HG02798 (cell line): ENCODE data around the gene AMER2.
A peak's percentile ranks its signal among the peaks of the same experiment; 100 is the strongest.
"Not testable (repeated sequence)": the region's sequence is repeated elsewhere in the genome, so short reads cannot be mapped to it uniquely, and the experiment has no call there.

Experiments
- ATAC-seq: cut with Tn5 transposase; IDR thresholded peaks from one replicate; pipeline ENCODE4 v1.9.1; 2021; ENCODE audit warnings: mild to moderate bottlenecking; ENCODE audit not compliant: unreplicated experiment, poor library complexity

Gene AMER2

DNA sequence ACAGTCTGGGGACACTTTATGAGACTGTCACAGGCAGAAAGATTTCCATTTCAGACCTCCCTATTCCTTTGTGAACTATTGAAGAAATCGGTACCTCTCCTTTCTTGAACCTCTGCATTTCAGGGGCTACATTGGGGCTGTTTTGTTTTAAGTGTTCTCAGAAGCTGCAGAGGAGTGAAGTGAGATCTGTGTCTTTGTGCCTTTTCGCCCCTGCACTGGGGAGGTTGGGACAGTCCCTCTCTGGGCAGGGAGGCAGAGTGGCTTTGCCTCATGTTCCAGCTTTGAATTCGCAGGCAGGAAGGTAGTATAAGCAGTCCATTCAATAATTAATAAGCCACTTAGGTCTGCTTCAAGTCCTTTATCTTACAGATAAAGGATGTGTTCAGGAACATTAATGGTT is 9.5 kb upstream of the AMER2 start:
- ATAC-seq, result peak; percentile 32

DNA sequence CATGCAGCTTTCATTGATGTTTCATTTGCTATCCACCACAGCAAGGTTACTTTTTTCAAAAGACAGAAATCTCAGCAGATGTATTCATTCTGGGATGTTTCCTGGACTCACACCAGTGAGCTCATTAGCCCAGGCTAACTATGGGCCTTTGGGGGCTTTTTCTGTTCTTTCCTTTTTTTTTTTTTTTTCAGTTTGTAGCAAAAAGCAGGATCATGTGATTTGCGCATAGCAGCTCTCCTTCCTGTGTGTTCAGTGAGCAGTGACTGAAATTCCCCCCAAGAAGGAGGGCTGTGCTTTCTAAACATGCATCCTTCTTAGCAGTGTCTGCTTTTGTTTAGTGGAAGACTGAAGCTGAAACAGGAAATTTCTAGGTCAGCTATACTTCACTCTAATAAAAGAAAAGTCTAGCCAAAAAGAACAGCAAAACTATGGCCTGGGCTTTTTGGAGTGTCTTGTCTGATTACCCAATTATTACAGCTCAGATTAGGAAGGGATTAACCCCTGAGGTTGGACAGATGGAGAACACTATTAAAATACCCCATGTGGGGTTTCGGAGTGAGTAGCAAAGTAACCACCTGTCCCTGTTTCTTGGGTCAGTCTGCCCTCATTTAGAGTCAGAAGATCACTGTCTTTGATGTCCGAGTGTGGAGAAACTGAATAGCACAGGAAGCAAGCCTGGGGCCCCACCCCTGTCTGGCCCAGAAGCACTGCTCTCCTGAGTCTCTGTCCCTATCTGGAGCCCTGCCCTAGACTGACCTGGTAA is 8.9 kb upstream of the AMER2 start:
- ATAC-seq, result peak; percentile 76

DNA sequence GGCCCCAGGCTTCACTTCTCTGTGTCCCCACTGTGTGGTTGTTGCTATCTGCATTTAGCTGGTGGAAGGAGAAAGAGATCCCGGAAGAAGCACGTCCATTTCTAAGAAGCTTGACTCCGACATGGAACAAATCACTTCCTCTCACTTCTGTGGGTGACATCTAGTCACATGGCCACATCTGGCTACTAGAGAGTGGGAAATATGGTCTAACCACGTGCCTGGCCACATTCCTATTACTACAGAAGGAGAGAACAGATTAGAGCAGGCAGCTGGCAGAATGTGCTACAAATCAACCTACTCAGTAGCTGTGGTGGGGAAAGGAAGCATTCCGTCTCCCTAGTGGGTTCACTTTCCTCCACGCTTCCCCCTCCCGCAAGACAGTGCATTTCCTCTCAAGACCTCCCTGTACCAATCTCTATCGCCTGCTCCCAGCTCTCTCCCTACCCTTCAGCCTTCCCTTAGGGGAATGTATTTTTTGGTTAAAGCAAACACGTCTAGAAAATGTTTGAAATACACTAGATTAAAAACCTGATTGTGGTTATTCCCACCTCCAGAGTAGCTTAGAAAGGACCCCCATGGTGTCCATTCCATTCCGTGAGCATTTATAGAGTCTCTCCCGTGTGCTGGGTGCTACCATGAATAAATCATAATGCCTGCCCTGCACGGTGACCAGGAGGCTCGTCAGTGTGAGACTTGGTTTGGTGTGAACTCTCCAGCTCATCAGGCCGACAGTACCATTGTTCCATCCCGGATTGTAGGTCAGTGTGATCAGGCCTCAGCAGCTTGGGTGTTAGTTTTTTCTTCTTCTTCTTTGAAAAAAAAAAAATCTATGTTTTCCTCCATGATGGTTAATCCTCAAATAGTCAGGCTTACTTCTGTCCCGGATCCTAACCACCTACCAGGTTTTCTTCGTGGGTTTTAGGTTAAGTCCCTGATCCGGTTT is 8.0 kb upstream of the AMER2 start:
- peak; percentile 0 for ATAC-seq

DNA sequence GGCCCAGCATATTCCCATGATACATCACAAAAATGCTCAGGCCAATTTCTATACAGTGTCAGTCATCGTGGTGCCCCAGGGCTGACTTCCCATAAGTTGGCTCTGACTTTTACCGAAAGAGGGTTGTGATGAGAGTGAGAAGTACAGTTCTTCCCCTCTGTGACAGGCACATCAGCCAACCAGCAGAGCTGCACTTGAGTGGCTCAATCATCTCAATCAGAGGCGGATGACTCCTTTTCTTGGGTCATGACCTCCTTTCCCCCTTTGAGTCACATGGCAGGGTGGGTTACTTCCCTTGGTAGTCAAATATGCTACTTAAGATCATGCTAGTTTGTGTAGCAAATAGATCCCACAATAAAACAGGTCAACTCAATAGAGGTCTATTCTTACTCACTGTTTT is 6.9 kb upstream of the AMER2 start:
- ATAC-seq, result no peak

DNA sequence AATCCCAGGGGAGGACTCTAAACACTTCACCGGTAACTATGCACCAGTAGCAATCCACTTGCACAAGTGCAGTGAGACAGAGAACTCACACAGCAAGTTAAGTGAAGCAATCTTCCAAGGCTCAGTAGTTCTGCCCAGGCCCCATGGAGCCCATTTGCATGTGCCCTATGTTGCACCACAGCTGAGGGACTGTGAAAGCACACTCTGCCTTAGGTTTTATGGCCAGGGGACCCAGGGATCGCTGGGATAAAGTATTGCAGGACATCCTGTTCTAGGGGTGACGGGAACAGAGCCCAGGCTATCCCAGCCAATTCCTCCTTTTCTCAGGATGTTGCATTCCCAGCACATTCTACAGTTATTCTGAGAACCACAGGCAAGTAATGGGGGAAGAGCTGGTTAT is 6.0 kb upstream of the AMER2 start:
- ATAC-seq, result no peak

DNA sequence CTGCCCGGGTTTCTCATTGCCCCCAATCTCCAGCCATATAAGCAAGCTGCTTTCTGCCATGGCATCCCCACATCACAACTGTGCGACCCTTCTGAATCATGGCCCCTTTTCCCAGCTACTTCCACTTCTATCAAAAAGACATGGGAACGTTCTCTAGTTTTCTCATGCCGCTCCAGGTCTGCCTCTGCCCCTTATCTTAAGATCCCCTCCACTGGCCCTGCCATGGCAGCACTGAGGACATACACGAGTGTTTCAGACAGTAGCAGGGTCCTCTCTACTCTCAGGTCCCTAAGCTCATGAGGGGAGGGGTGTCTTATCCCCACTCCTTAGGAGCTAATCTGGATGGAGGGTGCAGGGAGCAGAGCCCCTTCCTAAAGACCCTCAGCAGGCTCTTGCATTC is 5.5 kb upstream of the AMER2 start:
- ATAC-seq, result no peak

DNA sequence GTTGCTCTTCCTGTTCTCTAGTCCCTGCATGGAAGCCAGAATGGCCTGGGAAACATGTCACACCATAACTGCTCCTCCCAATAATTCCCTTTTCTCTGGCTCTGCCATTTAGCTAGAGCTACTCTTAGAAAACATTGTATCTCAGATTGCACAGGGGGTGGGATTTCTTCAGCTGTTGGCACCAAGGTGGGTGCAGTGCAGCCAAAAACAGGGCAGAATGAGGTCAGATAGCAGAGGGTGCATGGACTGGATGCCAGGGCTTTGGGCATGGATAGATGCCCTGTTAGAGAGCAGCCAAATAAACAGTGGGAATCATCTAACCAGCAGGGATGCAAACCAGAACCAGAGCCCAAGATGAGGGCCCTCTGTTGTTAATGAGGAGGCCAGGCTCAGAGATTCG is 4.9 kb upstream of the AMER2 start:
- no peak for ATAC-seq

DNA sequence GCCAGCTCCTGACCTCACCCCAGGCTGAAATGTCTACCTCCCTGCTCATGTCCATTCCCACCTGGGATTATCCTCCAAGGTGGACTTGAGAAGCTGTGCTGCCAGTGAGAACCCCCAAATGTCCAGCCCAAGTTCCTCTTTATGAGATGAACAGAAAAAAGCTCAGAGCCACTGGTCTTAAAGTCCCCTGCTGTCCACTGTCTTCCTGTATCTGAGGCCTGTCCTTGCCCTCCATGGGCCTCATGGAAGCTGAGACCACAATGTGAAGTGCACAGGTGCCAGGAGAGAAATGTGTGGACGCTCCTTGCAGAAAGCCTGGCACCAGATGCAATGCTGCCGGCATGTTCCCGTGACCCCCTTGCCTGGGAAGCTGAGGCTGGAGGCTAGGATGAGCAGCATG is 3.3 kb upstream of the AMER2 start:
- ATAC-seq, result no peak

DNA sequence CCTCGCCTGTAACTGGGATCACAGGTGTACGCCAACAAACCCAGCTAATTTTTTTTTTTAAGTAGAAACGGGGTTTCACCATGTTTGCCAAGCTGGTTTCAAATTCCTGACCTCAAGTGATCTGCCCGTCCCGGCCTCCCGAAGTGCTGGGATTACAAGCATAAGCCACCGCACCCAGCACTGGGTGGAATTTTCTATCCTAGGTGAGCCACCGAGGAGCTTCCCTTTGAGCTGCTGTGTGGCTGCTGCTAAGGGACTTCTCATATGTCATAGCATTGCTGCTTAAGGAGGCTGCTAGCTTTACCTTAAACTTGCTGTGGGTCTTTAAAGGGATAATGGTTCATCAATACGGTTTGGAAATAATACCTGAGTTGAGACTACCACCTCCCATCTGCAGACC is 2.9 kb upstream of the AMER2 start:
- ATAC-seq, result no peak

DNA sequence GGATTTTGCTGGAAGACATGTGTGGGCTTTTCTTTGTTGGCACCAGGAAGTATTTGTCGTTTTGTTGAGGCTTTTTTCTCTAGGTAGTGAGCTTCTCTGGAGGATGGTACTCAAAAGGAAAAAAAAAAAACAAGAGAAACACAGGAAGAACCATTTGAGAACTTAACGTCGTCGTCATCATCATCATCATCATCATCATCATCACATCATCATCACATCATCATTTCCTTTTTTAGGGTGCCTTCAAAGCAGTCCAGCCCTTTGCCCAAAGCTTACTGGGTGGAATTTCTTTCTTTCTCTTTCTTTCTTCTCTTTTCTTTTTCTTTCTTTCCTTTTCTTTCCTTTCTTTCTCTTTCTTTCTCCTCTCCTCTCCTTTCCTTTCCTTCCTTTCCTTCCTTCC is 2.2 kb upstream of the AMER2 start:
- no peak for ATAC-seq

DNA sequence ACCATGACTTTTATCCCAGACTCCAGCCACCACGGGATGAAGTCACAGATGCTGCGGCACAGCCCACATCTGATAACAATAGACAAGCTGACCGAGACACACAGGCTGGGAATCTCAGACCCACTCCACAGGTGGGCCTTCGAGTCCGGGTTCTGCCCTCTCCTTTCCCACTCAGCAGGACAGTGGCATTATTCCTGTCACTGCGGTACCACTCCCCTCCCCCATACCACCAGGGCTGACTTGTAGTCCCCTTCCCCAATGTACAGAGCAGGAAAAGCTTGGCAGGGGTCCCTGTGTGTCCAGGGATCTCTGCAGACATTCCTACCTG is 179 bp upstream of the AMER2 start:
- no peak for ATAC-seq

DNA sequence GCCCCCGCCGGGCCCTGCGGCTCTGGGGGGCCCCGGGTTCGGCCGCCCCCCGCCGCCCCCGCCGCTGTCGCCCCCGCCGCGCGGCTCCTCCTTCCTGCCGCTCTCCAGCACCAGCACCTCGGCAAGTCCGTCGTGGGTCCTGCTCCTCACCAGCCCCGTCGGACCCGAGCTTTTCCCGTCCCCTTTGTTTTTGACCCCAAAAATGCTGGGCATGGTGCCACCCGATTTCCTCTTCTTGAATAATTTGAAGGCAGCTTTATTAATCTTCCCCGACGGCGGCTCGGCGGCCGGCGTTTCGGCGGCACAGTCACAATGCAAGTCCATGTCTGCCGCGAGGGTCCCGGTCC is 945 bp downstream of the AMER2 start:
- no peak for ATAC-seq

DNA sequence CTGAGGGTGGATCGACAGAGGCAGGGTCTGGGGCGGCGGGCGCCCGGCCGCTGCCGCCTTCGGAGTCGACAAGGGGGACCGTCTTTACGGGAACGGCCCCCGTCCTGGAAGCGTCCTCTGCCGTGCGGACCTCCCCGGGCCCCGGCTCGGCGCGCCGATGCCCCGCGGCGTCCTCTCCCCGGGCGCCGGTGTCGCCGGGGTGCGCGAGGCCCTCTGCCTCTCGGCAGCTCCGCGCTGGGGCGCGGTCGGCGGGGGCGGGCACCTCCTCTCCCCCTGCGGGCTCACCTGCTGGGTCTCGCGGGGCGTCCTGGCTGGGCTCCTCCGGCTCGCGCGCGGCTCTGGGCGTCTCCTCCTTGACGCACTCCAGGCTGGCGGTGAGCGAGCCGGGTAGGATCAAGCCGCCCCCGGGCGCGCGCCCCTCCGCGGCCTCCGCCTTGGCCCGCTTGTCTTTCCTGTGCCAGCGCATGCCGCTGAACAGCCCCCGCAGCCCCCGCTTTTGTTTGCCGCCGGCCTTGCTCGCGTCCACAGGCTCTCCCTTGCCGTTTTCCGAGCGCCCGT is 1.5 kb downstream of the AMER2 start:
- no peak for ATAC-seq

DNA sequence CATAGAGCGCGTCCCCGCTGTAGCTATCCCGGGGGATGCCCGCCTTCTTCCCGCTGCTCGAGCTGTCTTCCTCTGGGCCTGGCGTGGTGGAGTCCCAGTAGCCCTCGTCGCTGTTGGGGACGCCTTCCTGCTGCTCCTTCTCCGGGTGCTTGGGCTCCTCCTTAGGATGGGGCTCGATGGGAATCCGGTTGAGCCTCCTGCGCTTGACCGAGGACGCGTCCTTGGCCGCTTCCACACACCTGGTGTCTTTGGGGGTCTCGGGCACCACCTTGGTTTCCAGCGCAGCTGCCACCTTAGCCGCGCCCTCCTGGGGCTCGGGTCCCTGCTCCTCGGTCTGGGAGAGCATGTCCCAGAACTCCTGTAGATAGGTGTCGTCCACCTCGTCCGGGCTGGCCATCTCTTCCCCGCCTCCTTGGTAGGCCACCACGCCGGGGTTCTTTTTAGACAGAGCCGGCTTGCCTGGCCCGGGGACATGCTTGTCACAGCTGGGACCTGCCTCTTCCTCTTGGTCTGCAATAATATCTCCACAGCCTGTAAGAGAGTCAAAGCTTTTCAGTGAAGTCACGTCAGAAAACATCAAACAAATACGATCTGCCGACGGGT is 2.0 kb downstream of the AMER2 start:
- no peak for ATAC-seq

DNA sequence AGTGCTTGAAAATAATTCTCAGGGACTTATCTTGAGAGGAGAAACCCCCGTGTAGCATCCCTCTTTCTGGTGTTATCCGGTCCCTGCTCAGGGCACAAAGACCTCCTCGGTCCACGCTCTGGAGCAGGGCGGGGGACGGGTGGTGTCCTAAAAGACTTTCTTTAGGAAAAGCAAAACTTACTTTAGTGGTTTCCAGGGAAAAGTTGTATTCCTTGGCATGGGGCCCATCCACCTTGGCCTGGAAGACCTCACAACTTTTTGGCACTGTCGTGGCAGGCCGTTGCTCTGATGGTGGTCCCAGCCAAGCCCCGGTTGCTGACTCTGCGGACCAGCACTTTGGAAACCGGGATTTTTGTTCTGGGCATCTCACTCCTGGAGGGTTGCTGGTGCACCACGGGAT is 2.7 kb downstream of the AMER2 start:
- ATAC-seq, result no peak

DNA sequence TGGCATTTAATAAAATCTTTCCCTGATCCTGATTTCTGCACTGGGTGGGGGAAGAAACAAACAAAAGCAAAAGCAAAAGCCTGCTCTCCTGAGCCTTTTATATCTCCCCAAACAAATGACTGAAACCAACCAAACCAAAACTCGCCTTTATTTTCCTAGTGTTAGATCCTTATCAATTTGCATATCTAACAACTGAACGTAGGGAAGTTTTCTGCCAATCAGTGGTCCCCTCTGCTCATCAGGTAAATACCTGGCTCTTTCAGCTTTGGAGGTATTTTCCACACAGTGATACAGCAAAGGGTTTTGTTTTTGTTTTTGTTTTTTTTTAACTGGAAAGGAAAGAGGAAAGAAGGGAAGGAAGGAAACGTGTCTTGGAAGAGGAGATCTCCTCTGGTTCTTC is 3.3 kb downstream of the AMER2 start:
- no peak for ATAC-seq

DNA sequence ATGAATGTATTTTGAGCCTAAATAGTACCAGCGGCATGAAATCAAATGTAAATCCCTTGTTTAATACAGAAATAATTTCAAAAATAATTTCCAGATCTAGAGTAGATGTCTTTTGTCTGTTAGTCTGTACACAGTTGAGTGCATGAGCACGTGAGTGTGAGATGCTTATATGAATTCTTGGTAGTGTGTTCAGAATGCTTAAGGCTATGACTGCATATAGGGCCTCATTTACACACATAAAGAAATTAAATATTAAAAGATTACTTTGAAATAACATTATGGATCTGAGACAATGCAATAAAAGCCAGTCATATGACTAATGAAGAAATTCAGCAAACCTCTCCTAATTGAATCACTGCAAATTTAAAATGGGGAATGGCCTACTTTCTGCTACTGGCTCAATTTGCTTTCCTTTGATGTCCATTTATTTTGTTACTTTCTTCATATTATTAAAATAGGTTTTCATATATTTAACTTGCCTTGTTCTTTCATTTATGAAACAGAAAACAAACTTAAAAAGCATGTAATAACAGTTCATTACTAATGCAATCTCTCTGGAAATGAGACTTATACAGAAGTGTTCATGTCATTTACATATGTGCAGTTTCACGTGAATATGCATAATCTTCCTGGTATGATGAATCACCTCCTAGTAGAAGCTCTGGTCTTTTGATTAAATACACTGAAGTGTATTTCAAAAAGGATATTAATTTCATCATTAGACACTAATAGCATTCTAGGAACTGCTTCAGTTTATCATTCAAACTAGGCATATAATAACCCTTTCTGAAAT is 4.5 kb downstream of the AMER2 start:
- no peak for ATAC-seq

DNA sequence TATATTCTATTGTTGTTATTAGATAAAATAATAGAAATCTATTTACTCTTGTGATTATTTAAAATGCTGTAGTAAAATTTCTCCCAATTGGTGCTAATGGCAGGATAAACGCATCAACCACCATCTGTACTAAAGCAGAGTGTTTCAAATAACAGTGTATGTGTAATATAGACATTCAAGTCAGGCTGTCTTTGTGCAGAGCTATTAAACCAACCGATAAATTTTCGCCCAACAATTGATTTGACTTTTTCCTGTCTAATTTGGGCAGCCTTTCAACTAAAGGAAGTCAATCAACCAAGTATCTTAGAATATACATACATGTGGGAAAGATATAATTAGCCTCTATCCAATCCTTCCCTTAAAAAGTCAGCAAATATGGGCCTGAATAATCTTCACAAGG is 5.8 kb downstream of the AMER2 start:
- no peak for ATAC-seq

DNA sequence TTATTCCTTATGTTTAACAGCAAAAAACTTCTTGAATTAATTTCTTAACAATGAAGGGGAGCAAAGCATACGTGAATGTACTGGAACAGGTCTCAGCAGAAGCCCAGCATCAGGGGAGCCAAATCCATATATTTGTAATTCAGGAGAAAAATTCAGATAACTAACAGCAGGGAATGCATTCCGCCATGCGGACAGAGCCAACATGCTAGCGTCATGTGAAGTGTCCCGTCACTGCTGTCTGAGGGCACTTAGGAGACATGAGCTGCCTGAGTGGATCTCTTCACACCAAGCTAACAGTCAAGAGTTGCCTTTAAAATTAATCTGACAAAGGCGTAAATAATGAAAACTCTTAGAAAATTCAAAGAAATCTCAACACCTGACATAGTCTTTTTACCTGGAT is 6.4 kb downstream of the AMER2 start:
- no peak for ATAC-seq

DNA sequence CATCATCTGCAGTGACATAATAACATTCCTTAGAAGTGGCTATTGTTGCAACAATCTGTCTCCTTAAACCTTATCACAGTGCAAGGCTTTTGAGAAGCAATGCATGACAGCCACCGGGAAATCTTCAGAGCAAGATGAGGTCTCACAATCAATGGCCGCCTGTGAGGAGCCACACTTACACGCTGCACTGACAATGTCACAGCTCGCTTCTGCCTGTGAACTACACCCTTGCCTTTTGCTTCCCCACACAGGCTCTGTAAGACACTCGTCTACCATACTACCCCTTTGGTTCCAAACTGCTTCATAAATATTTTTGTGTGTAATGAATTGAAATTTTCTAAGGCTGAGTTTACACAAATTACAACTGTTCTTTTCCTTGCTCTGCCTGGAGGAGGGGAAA is 6.9 kb downstream of the AMER2 start:
- ATAC-seq, result not testable (repeated sequence)
